ENCODE measurements around the gene DAND5. TPM values are rescaled to one million over a fixed set of nuclear protein-coding genes. Genes with fewer than 3 reads are reported as not detected.

DAND5 gene
- total and polyA plus RNA-seq, 2 of the 13 experiments (the other 11 are each of a cell fraction or from before 2014, with no cell fraction given) = 0.04 TPM; not detected in 1

DNA sequence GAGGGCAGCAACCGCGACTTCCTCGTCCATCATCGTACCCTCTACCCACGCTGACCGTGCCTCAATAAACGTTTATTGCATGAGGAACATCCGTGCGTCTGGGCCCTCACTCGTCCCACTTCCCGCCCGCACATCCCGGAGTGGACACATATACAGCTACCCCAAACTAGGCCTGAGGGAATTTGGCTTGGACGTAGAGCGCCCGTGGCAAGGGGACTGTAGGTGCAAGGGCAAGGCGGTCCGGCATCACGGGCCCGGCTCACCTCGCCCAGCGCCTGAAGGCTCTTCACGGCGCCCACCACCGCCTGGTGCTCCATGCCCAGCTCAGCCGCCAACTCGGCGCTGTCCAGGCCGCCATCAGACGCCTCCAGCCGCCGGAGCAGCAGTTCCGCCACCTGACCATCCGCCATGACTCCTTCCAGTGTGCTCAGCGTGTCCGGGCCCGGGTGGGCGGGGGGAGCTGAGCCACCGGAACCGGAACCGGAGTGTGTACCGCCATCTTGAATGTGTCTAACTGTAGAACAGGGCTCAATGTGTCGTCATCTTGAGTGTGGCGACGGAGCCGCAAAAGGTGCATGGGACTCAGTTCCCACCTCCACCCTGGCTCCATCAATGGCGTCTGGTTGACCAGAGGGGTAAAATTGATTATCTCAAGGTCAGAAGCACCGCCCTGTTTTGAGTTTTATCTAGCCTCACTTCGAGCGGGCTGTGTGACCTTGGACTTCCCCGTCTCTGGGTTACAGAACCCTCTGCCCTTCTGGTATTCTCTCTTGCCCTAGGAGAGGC, 35.9 kb upstream of the DAND5 start, which contains the start of gene FARSA (continued):
- TF ChIP-seq, protein P1, sequence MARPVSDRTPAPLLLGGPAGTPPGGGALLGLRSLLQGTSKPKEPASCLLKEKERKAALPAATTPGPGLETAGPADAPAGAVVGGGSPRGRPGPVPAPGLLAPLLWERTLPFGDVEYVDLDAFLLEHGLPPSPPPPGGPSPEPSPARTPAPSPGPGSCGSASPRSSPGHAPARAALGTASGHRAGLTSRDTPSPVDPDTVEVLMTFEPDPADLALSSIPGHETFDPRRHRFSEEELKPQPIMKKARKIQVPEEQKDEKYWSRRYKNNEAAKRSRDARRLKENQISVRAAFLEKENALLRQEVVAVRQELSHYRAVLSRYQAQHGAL (CRISPR knock-in tag; IDR thresholded peaks at IDR 0.05; ENCODE audit: not compliant biosample characterization) = no peak
- TF ChIP-seq ZNF713 (CRISPR knock-in tag; IDR thresholded peaks at IDR 0.05) = peak; percentile 69; the same call in 1 of the 2 replicates
- no peak for TF ChIP-seq ZBTB7B (CRISPR knock-in tag; IDR thresholded peaks at IDR 0.05)
- peak; percentile 58; the same call in 1 of the 2 replicates for TF ChIP-seq GATA4 (IDR thresholded peaks at IDR 0.05; ENCODE audit: borderline replicate concordance, low read depth)
- no peak for TF ChIP-seq ZMAT5 (CRISPR knock-in tag; IDR thresholded peaks at IDR 0.05; ENCODE audit: borderline replicate concordance, low read depth)
- peak; percentile 90 for TF ChIP-seq ZSCAN22 (CRISPR knock-in tag; IDR thresholded peaks at IDR 0.05)
- peak; percentile 73 for TF ChIP-seq ATF2 (CRISPR knock-in tag; IDR thresholded peaks at IDR 0.05)
- TF ChIP-seq, protein P2, sequence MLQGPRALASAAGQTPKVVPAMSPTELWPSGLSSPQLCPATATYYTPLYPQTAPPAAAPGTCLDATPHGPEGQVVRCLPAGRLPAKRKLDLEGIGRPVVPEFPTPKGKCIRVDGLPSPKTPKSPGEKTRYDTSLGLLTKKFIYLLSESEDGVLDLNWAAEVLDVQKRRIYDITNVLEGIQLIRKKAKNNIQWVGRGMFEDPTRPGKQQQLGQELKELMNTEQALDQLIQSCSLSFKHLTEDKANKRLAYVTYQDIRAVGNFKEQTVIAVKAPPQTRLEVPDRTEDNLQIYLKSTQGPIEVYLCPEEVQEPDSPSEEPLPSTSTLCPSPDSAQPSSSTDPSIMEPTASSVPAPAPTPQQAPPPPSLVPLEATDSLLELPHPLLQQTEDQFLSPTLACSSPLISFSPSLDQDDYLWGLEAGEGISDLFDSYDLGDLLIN (CRISPR knock-in tag; IDR thresholded peaks at IDR 0.05; ENCODE audit: borderline replicate concordance) = no peak
- TF ChIP-seq ARID2 (CRISPR knock-in tag; IDR thresholded peaks at IDR 0.05; ENCODE audit: borderline replicate concordance) = peak; percentile 91; the same call in 1 of the 2 replicates
- TF ChIP-seq ZHX1 (CRISPR knock-in tag; IDR thresholded peaks at IDR 0.05; ENCODE audit: low read depth) = peak; percentile 84; the same call in 1 of the 2 replicates
- TF ChIP-seq ELF4 (CRISPR knock-in tag; IDR thresholded peaks at IDR 0.05; ENCODE audit: borderline replicate concordance) = 0 out of 2 replicates have a peak, but pooled peaks have one; percentile 34
- no peak for TF ChIP-seq TCF12 (IDR thresholded peaks at IDR 0.05)
- TF ChIP-seq TCF12 (CRISPR knock-in tag; IDR thresholded peaks at IDR 0.05) = peak; percentile 76
- TF ChIP-seq HIVEP1 (CRISPR knock-in tag; IDR thresholded peaks at IDR 0.05) = peak; percentile 36; the same call in 1 of the 2 replicates
- TF ChIP-seq TEAD3 (CRISPR knock-in tag; optimal IDR thresholded peaks at IDR 0.05; ENCODE audit: borderline replicate concordance) = peak; percentile 53
- no peak for TF ChIP-seq ZNF746 (CRISPR knock-in tag; IDR thresholded peaks at IDR 0.05)
- TF ChIP-seq, protein P3, sequence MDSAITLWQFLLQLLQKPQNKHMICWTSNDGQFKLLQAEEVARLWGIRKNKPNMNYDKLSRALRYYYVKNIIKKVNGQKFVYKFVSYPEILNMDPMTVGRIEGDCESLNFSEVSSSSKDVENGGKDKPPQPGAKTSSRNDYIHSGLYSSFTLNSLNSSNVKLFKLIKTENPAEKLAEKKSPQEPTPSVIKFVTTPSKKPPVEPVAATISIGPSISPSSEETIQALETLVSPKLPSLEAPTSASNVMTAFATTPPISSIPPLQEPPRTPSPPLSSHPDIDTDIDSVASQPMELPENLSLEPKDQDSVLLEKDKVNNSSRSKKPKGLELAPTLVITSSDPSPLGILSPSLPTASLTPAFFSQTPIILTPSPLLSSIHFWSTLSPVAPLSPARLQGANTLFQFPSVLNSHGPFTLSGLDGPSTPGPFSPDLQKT (CRISPR knock-in tag; IDR thresholded peaks at IDR 0.05; ENCODE audit: borderline replicate concordance) = no peak
- peak in 1 of 2 experiments; percentile 81; a peak in 1 of 4 replicates for TF ChIP-seq KLF16 (CRISPR knock-in tag; IDR thresholded peaks at IDR 0.05)
- TF ChIP-seq ZNF225 (CRISPR knock-in tag; IDR thresholded peaks at IDR 0.05) = peak; percentile 89
- TF ChIP-seq SUZ12 (IDR thresholded peaks at IDR 0.05; ENCODE audit: low read depth, low read length) = no peak
- TF ChIP-seq ZNF781 (CRISPR knock-in tag; IDR thresholded peaks at IDR 0.05; ENCODE audit: borderline replicate concordance, not compliant biosample characterization) = peak; percentile 49

All from HepG2 (cell line).